K562 (cell line): ENCODE data around the gene NEK2. TPM values are rescaled to one million over a fixed set of nuclear protein-coding genes. Genes with fewer than 3 reads are reported as not detected.

Source experiments
- BRD4 ChIP-seq: fragments of 200-600 bp; sonication (generic); IDR thresholded peaks from 2 replicates; pipeline ENCODE4 v1.6.1; 2017; ENCODE audit warnings: inconsistent platforms
- CBFA2T2 ChIP-seq: fragments of 450-650 bp; conservative IDR thresholded peaks from 2 replicates; pipeline ENCODE4 v1.6.1; 2017; ENCODE audit warnings: mild to moderate bottlenecking
- CCNT2 ChIP-seq: IDR thresholded peaks from 2 replicates; pipeline ENCODE4 v1.6.1; 2011; ENCODE audit warnings: borderline replicate concordance, low read depth, mild to moderate bottlenecking, moderate library complexity, mixed read lengths, low read length; ENCODE audit not compliant: insufficient read length; ENCODE audit errors: extremely low read depth
- CEBPB ChIP-seq: fragments of 450-650 bp; IDR thresholded peaks from 2 replicates; pipeline ENCODE4 v1.6.1; 2016; ENCODE audit warnings: missing genetic modification characterization, missing compliant biosample characterization
- CEBPG ChIP-seq, 3 experiments: fragments of 200-800 bp in 1 of 3; sonication (Bioruptor generic) in 1 of 3; sonication (generic) in 1 of 3; formaldehyde crosslinking in 1 of 3; IDR thresholded peaks in 2 of 3; conservative IDR thresholded peaks in 1 of 3; 2 replicates each; pipeline versions ENCODE4 v1.6.1 to v1.8.0; 2016 to 2022; ENCODE audit warnings: missing compliant biosample characterization in 2 of 3, missing genetic modification characterization in 2 of 3, mild to moderate bottlenecking in 1 of 3, missing genetic modification reagents in 1 of 3
- CREM ChIP-seq: IDR thresholded peaks from 2 replicates; pipeline ENCODE4 v1.6.1; 2014; ENCODE audit warnings: antibody characterized with exemption, low read depth
- DACH1 ChIP-seq: fragments of 450-650 bp; IDR thresholded peaks from 2 replicates; pipeline ENCODE4 v1.6.1; 2018; ENCODE audit not compliant: partially characterized antibody
- ELK3 ChIP-seq: fragments of 450-650 bp; formaldehyde crosslinking; IDR thresholded peaks from 2 replicates; pipeline ENCODE4 v1.4.0; 2020; ENCODE audit warnings: mild to moderate bottlenecking
- IFI16 ChIP-seq: fragments of 250-450 bp; sonication (Bioruptor Pico); IDR thresholded peaks from 2 replicates; pipeline ENCODE4 v2.1.2; 2022; ENCODE audit warnings: mild to moderate bottlenecking, inconsistent platforms
- MAZ ChIP-seq, 2 experiments: fragments of 450-650 bp in 1 of 2; sonication (generic) in 1 of 2; formaldehyde crosslinking; IDR thresholded peaks in 1 of 2; conservative IDR thresholded peaks in 1 of 2; 2 replicates each; pipeline versions ENCODE4 v1.4.0 to v1.5.0; 2020; ENCODE audit warnings: mild to moderate bottlenecking in 1 of 2, missing genetic modification reagents in 1 of 2
- MEF2D ChIP-seq: conservative IDR thresholded peaks from 2 replicates; pipeline ENCODE4 v1.6.1; 2016; ENCODE audit warnings: low read depth, missing genetic modification characterization, missing compliant biosample characterization
- MEIS2 ChIP-seq: fragments of 450-650 bp; IDR thresholded peaks from 2 replicates; pipeline ENCODE4 v1.6.1; 2014; ENCODE audit warnings: mild to moderate bottlenecking; ENCODE audit not compliant: partially characterized antibody
- MTA3 ChIP-seq: fragments of 450-650 bp; formaldehyde crosslinking; IDR thresholded peaks from 2 replicates; pipeline ENCODE4 v1.6.1; 2017; ENCODE audit warnings: mild to moderate bottlenecking, borderline replicate concordance
- NR2C2 ChIP-seq, 2 experiments: fragments of 200-800 bp in 1 of 2; sonication (Bioruptor generic) in 1 of 2; sonication (generic) in 1 of 2; formaldehyde crosslinking in 1 of 2; IDR thresholded peaks; 2 replicates each; pipeline versions ENCODE4 v1.6.1 to v1.8.0; 2016 to 2022; ENCODE audit warnings: mild to moderate bottlenecking in 1 of 2, missing compliant biosample characterization in 1 of 2, missing genetic modification characterization in 1 of 2, missing genetic modification reagents in 1 of 2
- POLR3G ChIP-seq: IDR thresholded peaks from 2 replicates; pipeline ENCODE4 v1.6.1; 2011; ENCODE audit not compliant: insufficient read length, insufficient replicate concordance; ENCODE audit errors: extremely low read depth
- SMARCC2 ChIP-seq: fragments of 450-650 bp; IDR thresholded peaks from 2 replicates; pipeline ENCODE4 v1.6.1; 2017; ENCODE audit warnings: antibody characterized with exemption, moderate library complexity, mild to moderate bottlenecking, low read depth
- XRCC3 ChIP-seq: fragments of 450-650 bp; IDR thresholded peaks from 2 replicates; pipeline ENCODE4 v1.6.1; 2017; ENCODE audit warnings: mild to moderate bottlenecking, moderate library complexity
- ZNF274 ChIP-seq: IDR thresholded peaks from 2 replicates; pipeline ENCODE4 v1.6.1; 2011; ENCODE audit warnings: low read depth, mild to moderate bottlenecking, low read length, moderate library complexity, borderline replicate concordance
- ZNF583 ChIP-seq: fragments of 250-450 bp; sonication (Bioruptor Pico); IDR thresholded peaks from 2 replicates; pipeline ENCODE4 v1.4.0; 2020
- polyA plus RNA-seq, 8 experiments: library from polyadenylated mRNA; depleted of rRNA in 4 of 8; stranded (reverse) in 5 of 8; unstranded in 3 of 8; fragments of >200 nt; fragmentation: Nextera tagmentation in 2 of 8; fragmentation: Illumina TruSeq in 1 of 8; extraction: Ambion mirVana in 2 of 8; extraction: Trizol in 1 of 8; gene quantifications; 2 replicates each; pipeline versions ENCODE4 v1.2.1 to v1.2.3, GENCODE V29; 2011 to 2014; ENCODE audit warnings: inconsistent platforms in 1 of 8, missing spikeins in 1 of 8
- total RNA-seq, 7 experiments: library from RNA; depleted of rRNA in 6 of 7; stranded (reverse); fragments of >200 nt in 6 of 7; fragmentation: Illumina TruSeq in 2 of 7; extraction: Trizol in 2 of 7; gene quantifications; 2 replicates each; pipeline versions ENCODE4 v1.2.1 to v1.2.3, GENCODE V29; 2011 to 2021; ENCODE audit warnings: low replicate concordance in 1 of 7
- TF ChIP-seq, protein P1 (sequence below): fragments of 450-650 bp; IDR thresholded peaks from 2 replicates; pipeline ENCODE4 v1.6.1; 2018; ENCODE audit not compliant: partially characterized antibody
- TF ChIP-seq, protein P2 (sequence below): fragments of 450-650 bp; IDR thresholded peaks from 2 replicates; pipeline ENCODE4 v1.6.1; 2016; ENCODE audit warnings: low read depth, mild to moderate bottlenecking, moderate library complexity

Gene NEK2
- total and polyA plus RNA-seq, 9 of the 15 experiments (the other 6 are each of a cell fraction or from before 2014, with no cell fraction given): 30.0 to 74.7 (median 66.4) TPM

- TF ChIP-seq, protein P1, sequence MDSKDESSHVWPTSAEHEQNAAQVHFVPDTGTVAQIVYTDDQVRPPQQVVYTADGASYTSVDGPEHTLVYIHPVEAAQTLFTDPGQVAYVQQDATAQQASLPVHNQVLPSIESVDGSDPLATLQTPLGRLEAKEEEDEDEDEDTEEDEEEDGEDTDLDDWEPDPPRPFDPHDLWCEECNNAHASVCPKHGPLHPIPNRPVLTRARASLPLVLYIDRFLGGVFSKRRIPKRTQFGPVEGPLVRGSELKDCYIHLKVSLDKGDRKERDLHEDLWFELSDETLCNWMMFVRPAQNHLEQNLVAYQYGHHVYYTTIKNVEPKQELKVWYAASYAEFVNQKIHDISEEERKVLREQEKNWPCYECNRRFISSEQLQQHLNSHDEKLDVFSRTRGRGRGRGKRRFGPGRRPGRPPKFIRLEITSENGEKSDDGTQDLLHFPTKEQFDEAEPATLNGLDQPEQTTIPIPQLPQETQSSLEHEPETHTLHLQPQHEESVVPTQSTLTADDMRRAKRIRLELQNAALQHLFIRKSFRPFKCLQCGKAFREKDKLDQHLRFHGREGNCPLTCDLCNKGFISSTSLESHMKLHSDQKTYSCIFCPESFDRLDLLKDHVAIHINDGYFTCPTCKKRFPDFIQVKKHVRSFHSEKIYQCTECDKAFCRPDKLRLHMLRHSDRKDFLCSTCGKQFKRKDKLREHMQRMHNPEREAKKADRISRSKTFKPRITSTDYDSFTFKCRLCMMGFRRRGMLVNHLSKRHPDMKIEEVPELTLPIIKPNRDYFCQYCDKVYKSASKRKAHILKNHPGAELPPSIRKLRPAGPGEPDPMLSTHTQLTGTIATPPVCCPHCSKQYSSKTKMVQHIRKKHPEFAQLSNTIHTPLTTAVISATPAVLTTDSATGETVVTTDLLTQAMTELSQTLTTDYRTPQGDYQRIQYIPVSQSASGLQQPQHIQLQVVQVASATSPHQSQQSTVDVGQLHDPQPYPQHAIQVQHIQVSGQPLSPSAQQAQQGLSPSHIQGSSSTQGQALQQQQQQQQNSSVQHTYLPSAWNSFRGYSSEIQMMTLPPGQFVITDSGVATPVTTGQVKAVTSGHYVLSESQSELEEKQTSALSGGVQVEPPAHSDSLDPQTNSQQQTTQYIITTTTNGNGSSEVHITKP: peak; percentile 97
- no peak for TF ChIP-seq IFI16 (CRISPR knock-in tag)
- TF ChIP-seq CCNT2: peak; percentile 58
- peak; percentile 99 for TF ChIP-seq CEBPB (tag)
- TF ChIP-seq, protein P2, sequence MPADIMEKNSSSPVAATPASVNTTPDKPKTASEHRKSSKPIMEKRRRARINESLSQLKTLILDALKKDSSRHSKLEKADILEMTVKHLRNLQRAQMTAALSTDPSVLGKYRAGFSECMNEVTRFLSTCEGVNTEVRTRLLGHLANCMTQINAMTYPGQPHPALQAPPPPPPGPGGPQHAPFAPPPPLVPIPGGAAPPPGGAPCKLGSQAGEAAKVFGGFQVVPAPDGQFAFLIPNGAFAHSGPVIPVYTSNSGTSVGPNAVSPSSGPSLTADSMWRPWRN: peak; percentile 60; the same call in 1 of the 2 replicates
- peak; percentile 36 for TF ChIP-seq MEIS2
- 0 out of 2 replicates have a peak, but pooled peaks have one; percentile 36 for TF ChIP-seq BRD4
- TF ChIP-seq NR2C2 (CRISPR knock-in tag; IDR thresholded peaks at IDR 0.05): no peak
- peak; percentile 45; the same call in 1 of the 2 replicates for TF ChIP-seq NR2C2 (tag; IDR thresholded peaks at IDR 0.05)
- TF ChIP-seq MAZ (CRISPR knock-in tag; conservative IDR thresholded peaks at IDR 0.05 in 1 of 2, IDR thresholded peaks at IDR 0.05 in 1 of 2): peak; percentile 37 to 80; a peak in 2 of 4 replicates
- TF ChIP-seq POLR3G: no peak
- no peak for TF ChIP-seq ZNF583
- TF ChIP-seq XRCC3: no peak
- no peak for TF ChIP-seq ZNF274
- peak; percentile 39 for TF ChIP-seq DACH1
- TF ChIP-seq CBFA2T2: peak; percentile 90
- TF ChIP-seq CEBPG (CRISPR knock-in tag; IDR thresholded peaks at IDR 0.05): peak; percentile 96
- TF ChIP-seq CEBPG (tag; conservative IDR thresholded peaks at IDR 0.05 in 1 of 2, IDR thresholded peaks at IDR 0.05 in 1 of 2): peak; percentile 94 to 97
- TF ChIP-seq ELK3 (CRISPR knock-in tag): no peak
- peak; percentile 83; the same call in 1 of the 2 replicates for TF ChIP-seq MTA3
- TF ChIP-seq MEF2D (tag): peak; percentile 48; the same call in 1 of the 2 replicates
- TF ChIP-seq SMARCC2: peak; percentile 89
- TF ChIP-seq CREM: peak; percentile 67
Observed at GRCh38 chr1:211722277-211723175, 47.1 kb upstream of the NEK2 start (continued).
